ENCODE results near the gene IGSF21.

Gene IGSF21

GRCh38 chr1:18107369-18108298 lies at the start of gene IGSF21:
IGSF21 (plus strand) TSS chr1:18107798; CDS start chr1:18108129, 331 bp downstream.
- peak; percentile 46 to 60 for DNase-seq

- no peak for DNase-seq
Observed at GRCh38 chr1:18058206-18058921, 49.2 kb upstream of the IGSF21 start.

- no peak for DNase-seq
Observed at GRCh38 chr1:18058981-18059605, 48.5 kb upstream of the IGSF21 start.

GRCh38 chr1:18060366-18060765 lies 47.2 kb upstream of the IGSF21 start:
- DNase-seq, result no peak

GRCh38 chr1:18062185-18062584 lies 45.4 kb upstream of the IGSF21 start:
- no peak for DNase-seq

- DNase-seq, result no peak
Observed at GRCh38 chr1:18064534-18064933, 43.1 kb upstream of the IGSF21 start.

- no peak for DNase-seq
Observed at GRCh38 chr1:18066576-18066975, 41.0 kb upstream of the IGSF21 start.

GRCh38 chr1:18069903-18070302 lies 37.7 kb upstream of the IGSF21 start:
- no peak for DNase-seq

- peak; percentile 74 to 79 for DNase-seq
Observed at GRCh38 chr1:18072066-18072465, 35.5 kb upstream of the IGSF21 start.

- no peak for DNase-seq
Observed at GRCh38 chr1:18073066-18073642, 34.4 kb upstream of the IGSF21 start.

GRCh38 chr1:18077657-18078215 lies 29.9 kb upstream of the IGSF21 start:
- DNase-seq, result peak; percentile 83 to 86

GRCh38 chr1:18079941-18080735 lies 27.5 kb upstream of the IGSF21 start:
- no peak for DNase-seq

GRCh38 chr1:18085387-18086074 lies 22.1 kb upstream of the IGSF21 start:
- no peak for DNase-seq

- no peak for DNase-seq
Observed at GRCh38 chr1:18088077-18088594, 19.5 kb upstream of the IGSF21 start.

- no peak for DNase-seq
Observed at GRCh38 chr1:18089488-18089887, 18.1 kb upstream of the IGSF21 start.

- DNase-seq, result no peak
Observed at GRCh38 chr1:18090636-18091035, 17.0 kb upstream of the IGSF21 start.

- DNase-seq, result no peak
Observed at GRCh38 chr1:18091660-18092446, 15.7 kb upstream of the IGSF21 start.

- no peak for DNase-seq
Observed at GRCh38 chr1:18093193-18093592, 14.4 kb upstream of the IGSF21 start.

GRCh38 chr1:18093646-18094045 lies 14.0 kb upstream of the IGSF21 start:
- no peak for DNase-seq

GRCh38 chr1:18094096-18094495 lies 13.5 kb upstream of the IGSF21 start:
- DNase-seq, result no peak
